Measurements from ENCODE around the gene IPO4. TPM values are rescaled to one million over a fixed set of nuclear protein-coding genes. Genes with fewer than 3 reads are reported as not detected.
A peak's percentile ranks its signal among the peaks of the same experiment; 100 is the strongest.

IPO4 gene
- total RNA-seq, 4 donors from 2014 or later, result 28.1 to 49.0 (median 31.3) TPM

DNA sequence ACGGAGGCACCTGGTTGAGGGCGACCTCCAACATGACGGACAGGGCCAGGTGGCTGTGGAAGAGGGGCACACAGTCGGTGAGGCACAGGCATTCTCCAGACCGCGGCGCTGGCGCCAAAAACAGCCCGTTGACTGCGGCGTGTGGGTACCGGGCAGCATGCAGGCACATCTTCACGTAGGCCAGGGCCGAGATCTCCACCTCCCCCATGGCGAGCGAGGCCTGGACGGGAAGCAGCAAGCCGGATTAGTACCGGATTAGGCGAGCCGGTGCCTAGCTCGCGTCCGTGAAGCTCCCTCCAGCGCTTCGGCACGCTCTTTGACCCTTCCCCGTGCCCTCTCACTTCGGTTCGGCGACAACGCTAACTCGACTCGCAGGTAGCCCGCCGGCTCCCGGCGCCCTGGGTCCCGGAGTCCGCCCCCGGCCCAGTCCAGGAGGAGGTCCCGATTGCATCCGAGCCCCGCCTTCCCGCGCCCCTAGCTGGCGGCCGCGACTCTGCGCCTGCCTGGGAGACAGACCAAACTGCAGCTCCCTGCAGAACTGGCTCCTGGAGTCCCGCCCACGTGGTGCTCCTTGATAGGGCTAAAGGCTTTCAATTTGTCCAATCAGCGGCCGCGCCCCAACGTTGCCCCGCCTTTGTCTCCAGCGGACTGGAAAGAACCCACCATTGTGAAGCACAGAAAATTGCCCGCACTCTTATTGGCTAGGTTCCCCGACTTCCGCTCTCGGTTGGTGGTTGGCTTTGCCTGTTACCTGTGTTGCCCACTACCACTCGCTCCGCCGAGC lies 47.3 kb downstream of the IPO4 start, which contains the start of gene EMC9:
EMC9 (minus strand) TSS at position 495 of the 784 bp plus-strand sequence; CDS start at position 208, 287 bp downstream.
- peaks cover 14 to 15% of the 10 kb centered on the region in 2 donors for H3K36me3 ChIP-seq
- intact Hi-C loops (cut with DNase I), result no loop called here
- TF ChIP-seq POLR2A (IDR thresholded peaks at IDR 0.05), result peak in 1 of 2 donors; percentile 90
- TF ChIP-seq, protein P1, sequence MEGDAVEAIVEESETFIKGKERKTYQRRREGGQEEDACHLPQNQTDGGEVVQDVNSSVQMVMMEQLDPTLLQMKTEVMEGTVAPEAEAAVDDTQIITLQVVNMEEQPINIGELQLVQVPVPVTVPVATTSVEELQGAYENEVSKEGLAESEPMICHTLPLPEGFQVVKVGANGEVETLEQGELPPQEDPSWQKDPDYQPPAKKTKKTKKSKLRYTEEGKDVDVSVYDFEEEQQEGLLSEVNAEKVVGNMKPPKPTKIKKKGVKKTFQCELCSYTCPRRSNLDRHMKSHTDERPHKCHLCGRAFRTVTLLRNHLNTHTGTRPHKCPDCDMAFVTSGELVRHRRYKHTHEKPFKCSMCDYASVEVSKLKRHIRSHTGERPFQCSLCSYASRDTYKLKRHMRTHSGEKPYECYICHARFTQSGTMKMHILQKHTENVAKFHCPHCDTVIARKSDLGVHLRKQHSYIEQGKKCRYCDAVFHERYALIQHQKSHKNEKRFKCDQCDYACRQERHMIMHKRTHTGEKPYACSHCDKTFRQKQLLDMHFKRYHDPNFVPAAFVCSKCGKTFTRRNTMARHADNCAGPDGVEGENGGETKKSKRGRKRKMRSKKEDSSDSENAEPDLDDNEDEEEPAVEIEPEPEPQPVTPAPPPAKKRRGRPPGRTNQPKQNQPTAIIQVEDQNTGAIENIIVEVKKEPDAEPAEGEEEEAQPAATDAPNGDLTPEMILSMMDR (IDR thresholded peaks at IDR 0.05), result peak; percentile 14 to 74 (median 46)
- H3K4me3 ChIP-seq (replicated peaks in 1 of 3), result peak within 1 kb of the TSS; percentile 69 to 72 (median 70)
- peaks cover 27 to 34% of the 10 kb centered on the region in 2 donors for H3K4me1 ChIP-seq
- DNase-seq, result peak; percentile 100
- no peaks in the 10 kb centered on the region for H3K9me3 ChIP-seq
- peak within 1 kb of the TSS; percentile 71 to 90 (median 88) for H3K27ac ChIP-seq
- H3K27me3 ChIP-seq, result no peaks in the 10 kb centered on the region
- WGBS, 2 donors, result 0% methylated on average over 20 to 36 of the region's 65 CpGs

DNA sequence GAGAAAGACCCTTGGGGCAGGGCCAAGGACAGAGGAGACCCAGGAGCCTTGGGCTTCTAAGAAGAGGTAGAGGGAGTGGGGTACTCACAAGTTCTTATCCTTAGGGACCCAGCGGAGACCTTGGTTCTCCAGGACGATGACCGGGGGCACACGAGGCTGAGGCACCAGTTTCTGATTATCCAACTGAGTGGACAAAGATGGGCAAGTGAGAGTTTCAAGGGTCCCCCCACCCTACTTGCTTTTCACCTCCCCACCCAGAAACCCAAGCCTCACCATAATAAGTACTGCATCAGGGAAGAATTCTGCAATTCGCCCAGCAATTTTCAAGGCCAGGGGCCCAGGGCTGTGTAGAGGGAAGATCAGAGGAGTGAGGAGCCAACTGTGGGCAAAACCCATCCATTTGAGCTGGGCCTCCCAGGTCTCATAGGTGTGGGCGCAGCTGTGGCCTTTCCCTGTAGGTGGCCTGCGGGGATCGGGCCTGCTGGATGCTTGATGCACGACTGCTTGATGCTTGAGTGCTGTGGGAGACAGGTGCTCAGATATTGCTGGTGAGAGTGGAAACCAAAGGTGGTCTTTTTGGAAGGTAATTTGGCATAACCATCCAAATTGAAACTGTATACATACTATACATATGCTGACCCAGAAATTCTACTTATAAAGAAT lies 49.2 kb downstream of the IPO4 start:
- intact Hi-C loops (cut with DNase I), result no loop called here

DNA sequence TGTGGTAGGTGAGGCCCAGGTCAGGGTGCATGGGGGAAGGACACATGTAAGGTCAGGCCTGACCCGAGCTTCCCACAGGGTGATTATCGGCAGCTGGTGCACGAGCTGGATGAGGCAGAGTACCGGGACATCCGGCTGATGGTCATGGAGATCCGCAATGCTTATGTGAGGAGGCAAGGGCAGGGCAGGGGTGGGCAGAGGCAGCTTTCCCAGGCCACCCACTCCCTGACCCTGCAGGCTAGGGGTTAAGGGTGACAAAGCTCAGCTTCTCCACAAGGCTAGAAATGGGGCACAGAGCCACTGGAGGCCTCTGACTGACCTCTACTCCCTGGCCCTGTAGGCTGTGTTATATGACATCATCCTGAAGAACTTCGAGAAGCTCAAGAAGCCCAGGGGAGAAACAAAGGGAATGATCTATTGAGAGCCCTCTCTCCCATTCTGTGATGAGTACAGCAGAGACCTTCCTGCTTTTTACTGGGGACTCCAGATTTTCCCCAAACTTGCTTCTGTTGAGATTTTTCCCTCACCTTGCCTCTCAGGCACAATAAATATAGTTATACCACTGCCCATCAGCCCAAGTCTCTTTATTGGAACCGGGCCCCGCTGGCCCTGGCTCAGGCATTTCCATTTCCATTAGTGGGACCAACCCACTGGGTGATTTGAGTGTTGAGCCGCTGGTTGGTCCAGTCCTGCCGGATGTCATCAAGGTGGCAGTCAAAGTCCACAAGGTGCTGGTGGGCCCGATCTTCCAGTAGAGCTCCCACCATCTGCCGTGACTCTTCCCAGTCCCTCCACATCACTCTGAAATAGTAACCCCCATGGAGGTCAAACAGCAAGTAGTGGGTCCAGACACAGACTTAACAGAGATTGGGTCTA lies 50.0 kb downstream of the IPO4 start:
- 87 to 93% methylated on average over 12 to 13 of the region's 13 CpGs for WGBS, 2 donors
- Histone ChIP-seq H3K9me3 (no peaks in the 10 kb centered on the region), H3K27ac (no peak overlapping the region), H3K36me3 (peaks cover 14 to 15% of the 10 kb centered on the region in 2 donors), H3K4me1 (peaks cover 21 to 28% of the 10 kb centered on the region in 2 donors), H3K4me3 (replicated peaks in 1 of 3) (no peak overlapping the region), H3K27me3 (no peaks in the 10 kb centered on the region)
- no peak for DNase-seq
- TF ChIP-seq, protein P1 (IDR thresholded peaks at IDR 0.05), result no peak
- no peak for TF ChIP-seq POLR2A (IDR thresholded peaks at IDR 0.05)
- intact Hi-C loops (cut with DNase I), result no loop called here

More for the DNA sequence above, 49.2 kb downstream of the IPO4 start:
- H3K27ac ChIP-seq, result no peak overlapping the region
- no peaks in the 10 kb centered on the region for H3K9me3 ChIP-seq
- DNase-seq, result no peak
- peaks cover 21 to 28% of the 10 kb centered on the region in 2 donors for H3K4me1 ChIP-seq
- TF ChIP-seq POLR2A (IDR thresholded peaks at IDR 0.05), result no peak
- TF ChIP-seq, protein P1 (IDR thresholded peaks at IDR 0.05), result no peak
- H3K27me3 ChIP-seq, result no peaks in the 10 kb centered on the region
- H3K4me3 ChIP-seq (replicated peaks in 1 of 3), result no peak overlapping the region
- WGBS, 2 donors, result 82 to 87% methylated on average over 9 of the region's 9 CpGs
- peaks cover 14 to 15% of the 10 kb centered on the region in 2 donors for H3K36me3 ChIP-seq

DNA sequence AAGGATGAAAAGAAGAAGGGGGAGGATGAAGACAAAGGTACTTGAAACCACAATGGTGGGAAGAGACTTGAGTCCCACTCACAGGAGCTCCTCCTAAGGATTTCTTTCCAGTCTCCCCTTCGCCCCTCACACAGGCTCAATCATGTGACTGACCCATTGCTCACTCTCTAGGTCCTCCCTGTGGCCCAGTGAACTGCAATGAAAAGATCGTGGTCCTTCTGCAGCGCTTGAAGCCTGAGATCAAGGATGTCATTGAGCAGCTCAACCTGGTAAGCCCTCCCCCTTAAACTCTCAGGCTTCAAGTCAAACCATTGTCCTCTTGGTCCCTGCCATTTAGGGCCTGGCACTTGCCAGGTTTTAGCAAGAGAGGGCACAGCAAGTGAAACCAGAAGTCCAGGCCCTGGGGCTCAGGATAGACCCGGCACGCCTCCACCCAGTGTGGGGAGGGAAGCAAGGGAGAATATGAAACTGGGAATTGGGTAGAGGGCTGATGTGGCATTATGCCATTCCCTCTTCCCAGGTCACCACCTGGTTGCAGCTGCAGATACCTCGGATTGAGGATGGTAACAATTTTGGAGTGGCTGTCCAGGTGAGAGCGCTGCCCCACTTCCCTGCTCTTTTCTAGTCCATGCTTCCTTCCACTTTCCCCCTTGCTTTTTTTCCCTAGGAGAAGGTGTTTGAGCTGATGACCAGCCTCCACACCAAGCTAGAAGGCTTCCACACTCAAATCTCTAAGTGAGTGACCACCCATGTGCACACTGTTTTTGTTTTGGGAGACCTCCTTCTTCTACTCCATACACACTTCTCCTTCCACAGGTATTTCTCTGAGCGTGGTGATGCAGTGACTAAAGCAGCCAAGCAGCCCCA lies 50.9 kb downstream of the IPO4 start:
- WGBS, 2 donors, result 87 to 88% methylated on average over 8 of the region's 8 CpGs
- TF ChIP-seq, protein P1 (IDR thresholded peaks at IDR 0.05), result no peak
- TF ChIP-seq POLR2A (IDR thresholded peaks at IDR 0.05), result no peak
- intact Hi-C loops (cut with DNase I), result no loop called here
- Histone ChIP-seq H3K4me3 (replicated peaks in 1 of 3) (no peak overlapping the region), H3K9me3 (no peaks in the 10 kb centered on the region), H3K4me1 (peaks cover 21 to 28% of the 10 kb centered on the region in 2 donors), H3K36me3 (peaks cover 14 to 15% of the 10 kb centered on the region in 2 donors), H3K27ac (peak overlapping the region in 1 of 3 donors; percentile 81), H3K27me3 (no peaks in the 10 kb centered on the region)
- DNase-seq, result no peak
